GM23338 (cell line): ENCODE measurements around the gene EBPL. TPM values are rescaled to one million over a fixed set of nuclear protein-coding genes. Genes with fewer than 3 reads are reported as not detected.

ENCODE experiments used
- ATAC-seq: fragments of 200-7000 bp; cut with Tn5 transposase; 3 replicates; pipeline ENCODE4 v1.9.1; 2020
- DNase-seq: peaks from one replicate; pipeline ENCODE4 v3.0.0-alpha.2; 2015; ENCODE audit warnings: low spot score
- H2AFZ ChIP-seq: fragments of 200-600 bp; sonication (generic); 2 replicates; pipeline ENCODE4 v1.8.0; 2016; ENCODE audit warnings: antibody characterized with exemption, mild to moderate bottlenecking, moderate library complexity
- H3F3A ChIP-seq: fragments of 200-600 bp; sonication (generic); replicated peaks from 2 replicates; pipeline ENCODE4 v1.8.0; 2017; ENCODE audit warnings: antibody characterized with exemption, mixed run types, low read depth
- H3K27ac ChIP-seq: fragments of 200-600 bp; sonication (generic); 2 replicates; pipeline ENCODE4 v1.6.1; 2016; ENCODE audit warnings: low read depth
- H3K27me3 ChIP-seq: fragments of 200-600 bp; sonication (generic); 2 replicates; pipeline ENCODE4 v1.8.0; 2016; ENCODE audit warnings: mild to moderate bottlenecking, mixed run types, moderate library complexity; ENCODE audit not compliant: insufficient read depth
- H3K36me3 ChIP-seq: fragments of 200-600 bp; sonication (generic); 2 replicates; pipeline ENCODE4 v1.8.0; 2016; ENCODE audit warnings: mild to moderate bottlenecking; ENCODE audit not compliant: insufficient read depth
- H3K4me1 ChIP-seq: fragments of 200-600 bp; sonication (generic); 2 replicates; pipeline ENCODE4 v1.8.0; 2016; ENCODE audit warnings: mild to moderate bottlenecking, moderate library complexity; ENCODE audit not compliant: insufficient read depth
- H3K4me2 ChIP-seq: fragments of 200-600 bp; sonication (generic); 2 replicates; pipeline ENCODE4 v1.7.1; 2017; ENCODE audit warnings: mixed run types
- H3K4me3 ChIP-seq: fragments of 200-600 bp; sonication (generic); 2 replicates; pipeline ENCODE4 v1.6.1; 2016; ENCODE audit warnings: mixed run types
- H3K79me2 ChIP-seq: fragments of 200-600 bp; sonication (generic); replicated peaks from 2 replicates; pipeline ENCODE4 v1.8.0; 2017; ENCODE audit warnings: mild to moderate bottlenecking; ENCODE audit not compliant: insufficient read depth
- H3K9me2 ChIP-seq: fragments of 200-600 bp; sonication (generic); 2 replicates; pipeline ENCODE4 v1.8.0; 2017; ENCODE audit not compliant: insufficient read depth
- H4K20me1 ChIP-seq: fragments of 200-600 bp; sonication (generic); replicated peaks from 2 replicates; pipeline ENCODE4 v1.8.0; 2017; ENCODE audit warnings: mild to moderate bottlenecking; ENCODE audit not compliant: insufficient read depth
- H3K27ac Mint-ChIP-seq: 2 replicates; pipeline ENCODE4 v1.8.0; 2020; ENCODE audit warnings: inconsistent platforms, mild to moderate bottlenecking, moderate library complexity, mixed read lengths
- H3K27me3 Mint-ChIP-seq: 3 replicates; pipeline ENCODE4 v1.8.0; 2022; ENCODE audit warnings: low read depth, mild to moderate bottlenecking, moderate library complexity, mixed read lengths, inconsistent platforms; ENCODE audit not compliant: insufficient read depth, poor library complexity
- H3K36me3 Mint-ChIP-seq: 3 replicates; pipeline ENCODE4 v1.8.0; 2021; ENCODE audit warnings: low read depth, mild to moderate bottlenecking, inconsistent platforms, moderate library complexity, mixed read lengths
- H3K4me1 Mint-ChIP-seq: 3 replicates; pipeline ENCODE4 v1.8.0; 2020; ENCODE audit warnings: mild to moderate bottlenecking, inconsistent platforms, mixed read lengths
- H3K4me3 Mint-ChIP-seq: 3 replicates; pipeline ENCODE4 v1.8.0; 2021; ENCODE audit warnings: moderate library complexity, mild to moderate bottlenecking, inconsistent platforms, mixed read lengths
- H3K9me3 Mint-ChIP-seq: 3 replicates; pipeline ENCODE4 v1.8.0; 2020; ENCODE audit warnings: moderate library complexity, mild to moderate bottlenecking, inconsistent platforms, mixed read lengths
- CREB1 ChIP-seq: fragments of 250-450 bp; sonication (Bioruptor Pico); IDR thresholded peaks from 2 replicates; pipeline ENCODE4 v1.5.0; 2020; ENCODE audit warnings: low read depth, mild to moderate bottlenecking, moderate library complexity
- EZH2 ChIP-seq: fragments of 200-600 bp; sonication (generic); IDR thresholded peaks from one replicate; pipeline ENCODE4 v1.8.0; 2017; ENCODE audit warnings: antibody characterized with exemption, mild to moderate bottlenecking, low read depth; ENCODE audit not compliant: unreplicated experiment
- JUNB ChIP-seq: IDR thresholded peaks from one replicate; pipeline ENCODE4 v1.6.1; 2016; ENCODE audit warnings: antibody characterized with exemption; ENCODE audit not compliant: unreplicated experiment
- NANOG ChIP-seq: IDR thresholded peaks from 2 replicates; pipeline ENCODE4 v1.6.1; 2016; ENCODE audit warnings: antibody characterized with exemption, borderline replicate concordance
- STAT1 ChIP-seq: IDR thresholded peaks from one replicate; pipeline ENCODE4 v1.6.1; 2016; ENCODE audit warnings: antibody characterized with exemption; ENCODE audit not compliant: unreplicated experiment
- ZNF114 ChIP-seq: fragments of 250-450 bp; sonication (Bioruptor Pico); IDR thresholded peaks from 2 replicates; pipeline ENCODE4 v1.5.0; 2020; ENCODE audit warnings: mild to moderate bottlenecking, moderate library complexity
- ZNF331 ChIP-seq: fragments of 250-450 bp; sonication (Bioruptor Pico); IDR thresholded peaks from 2 replicates; pipeline ENCODE4 v1.5.0; 2020; ENCODE audit warnings: low read depth, mild to moderate bottlenecking, moderate library complexity
- polyA plus RNA-seq: library from polyadenylated mRNA; unstranded; fragments of >200 nt; fragmentation: Nextera tagmentation; extraction: Ambion mirVana; gene quantifications from 2 replicates; pipeline ENCODE4 v1.2.1, GENCODE V29; 2016
- total RNA-seq: library from RNA; depleted of rRNA; stranded (reverse); fragments of >200 nt; shearing (Covaris generic); gene quantifications from 2 replicates; pipeline ENCODE4 v1.2.3, GENCODE V29; 2014
- TF ChIP-seq, protein P1 (sequence below): IDR thresholded peaks from 2 replicates; pipeline ENCODE4 v1.6.1; 2016; ENCODE audit warnings: antibody characterized with exemption
- TF ChIP-seq, protein P2 (sequence below), 2 experiments: fragments of 200-600 bp in 1 of 2; sonication (generic) in 1 of 2; conservative IDR thresholded peaks; 2 replicates each; pipeline versions ENCODE4 v1.5.1 to v1.6.1; 2016 to 2017; ENCODE audit warnings: antibody characterized with exemption in 2 of 2, low read depth in 2 of 2, mild to moderate bottlenecking in 2 of 2, moderate library complexity in 1 of 2
- TF ChIP-seq, protein P3 (sequence below): IDR thresholded peaks from one replicate; pipeline ENCODE4 v1.6.1; 2018; ENCODE audit warnings: antibody characterized with exemption; ENCODE audit not compliant: unreplicated experiment
- TF ChIP-seq, protein P4 (sequence below): fragments of 250-450 bp; sonication (Bioruptor Pico); IDR thresholded peaks from 2 replicates; pipeline ENCODE4 v1.5.0; 2020; ENCODE audit warnings: mild to moderate bottlenecking, moderate library complexity

The EBPL gene
- total and polyA plus RNA-seq, 2 experiments from 2014 or later = 231 to 245 TPM

DNA sequence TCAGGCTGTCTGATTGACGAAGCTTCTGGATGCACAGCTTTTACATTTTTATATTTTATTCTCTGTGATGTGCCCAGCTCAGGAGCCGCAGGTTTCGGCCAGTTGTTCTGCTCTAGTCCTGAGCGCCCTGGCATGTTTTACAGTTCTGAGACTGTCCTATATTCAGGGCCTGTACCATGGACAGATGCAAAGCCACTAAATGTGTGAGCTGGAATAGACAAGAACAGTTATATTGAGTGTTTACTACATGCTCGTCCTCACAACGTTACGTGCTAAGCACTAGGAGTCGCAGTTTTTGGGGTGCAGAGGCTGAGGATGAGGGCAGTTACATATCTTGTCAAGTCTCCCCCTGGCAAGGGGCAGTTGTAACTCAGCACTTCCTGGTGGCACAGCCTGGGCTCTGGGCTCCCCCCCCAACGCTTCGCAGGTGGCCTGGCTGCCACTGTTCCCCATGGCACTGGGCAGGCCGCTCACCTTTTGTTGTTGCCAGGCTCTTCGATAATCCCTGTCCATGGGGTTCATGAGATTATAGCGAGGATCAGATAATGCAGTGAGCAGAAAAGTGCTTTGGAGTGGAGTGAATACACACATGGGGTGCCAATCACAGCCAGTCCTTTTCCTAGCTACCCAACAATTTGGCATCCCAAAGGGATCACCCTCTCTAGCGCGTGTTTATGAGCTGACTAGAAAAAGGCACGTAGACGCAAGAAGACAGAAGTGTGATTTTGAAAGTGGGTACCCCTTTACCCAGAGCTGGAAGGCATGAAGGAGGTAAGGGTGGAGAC lies 39.5 kb downstream of the EBPL start (continued):
- TF ChIP-seq EZH2 (no peak), ZNF114 (CRISPR knock-in tag) (no peak), NANOG (no peak)

DNA sequence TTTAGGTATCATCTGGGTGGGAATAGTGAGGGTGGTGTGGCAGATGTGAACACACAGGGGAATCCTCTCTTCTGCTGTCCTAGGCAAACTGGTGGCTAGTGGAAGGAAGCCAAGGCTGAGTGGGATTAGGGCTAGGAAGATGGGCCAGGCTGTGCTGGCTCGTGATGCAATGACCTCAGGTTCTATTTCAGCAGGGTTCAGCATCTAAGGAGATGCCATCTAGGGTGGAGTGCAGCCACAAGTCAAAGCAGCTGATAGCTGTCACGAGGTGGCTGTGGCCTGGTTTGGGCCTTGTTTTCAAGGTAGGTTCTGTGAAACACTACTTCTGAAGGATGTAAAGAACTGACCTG lies 41.3 kb downstream of the EBPL start:
- Histone ChIP-seq H3F3A (0 out of 2 replicates have a peak, but pooled peaks cover 5% of the 10 kb centered on the region), H3K4me2 (no peak overlapping the region), H3K4me3 (no peak overlapping the region), H3K4me1 (no peaks in the 10 kb centered on the region), H3K79me2 (no peaks in the 10 kb centered on the region), H3K9me2 (no peaks in the 10 kb centered on the region), H4K20me1 (no peaks in the 10 kb centered on the region; the same call in 1 of the 2 replicates), H3K27me3 (no peaks in the 10 kb centered on the region), H3K27ac (no peak overlapping the region), H2AFZ (no peak overlapping the region), H3K36me3 (no peaks in the 10 kb centered on the region)
- no peak overlapping the region for H3K4me3 Mint-ChIP-seq
- DNase-seq = no peak
- H3K27me3 Mint-ChIP-seq = no peaks in the 10 kb centered on the region
- H3K27ac Mint-ChIP-seq = no peak overlapping the region
- H3K4me1 Mint-ChIP-seq = peaks cover 4% of the 10 kb centered on the region; the same call in 2 of the 3 replicates
- ATAC-seq = no peak
- H3K9me3 Mint-ChIP-seq = no peaks in the 10 kb centered on the region
- H3K36me3 Mint-ChIP-seq = no peaks in the 10 kb centered on the region
- TF ChIP-seq JUNB = no peak
- no peak for TF ChIP-seq STAT1
- TF ChIP-seq, protein P1, sequence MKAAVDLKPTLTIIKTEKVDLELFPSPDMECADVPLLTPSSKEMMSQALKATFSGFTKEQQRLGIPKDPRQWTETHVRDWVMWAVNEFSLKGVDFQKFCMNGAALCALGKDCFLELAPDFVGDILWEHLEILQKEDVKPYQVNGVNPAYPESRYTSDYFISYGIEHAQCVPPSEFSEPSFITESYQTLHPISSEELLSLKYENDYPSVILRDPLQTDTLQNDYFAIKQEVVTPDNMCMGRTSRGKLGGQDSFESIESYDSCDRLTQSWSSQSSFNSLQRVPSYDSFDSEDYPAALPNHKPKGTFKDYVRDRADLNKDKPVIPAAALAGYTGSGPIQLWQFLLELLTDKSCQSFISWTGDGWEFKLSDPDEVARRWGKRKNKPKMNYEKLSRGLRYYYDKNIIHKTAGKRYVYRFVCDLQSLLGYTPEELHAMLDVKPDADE = no peak
- no peak for TF ChIP-seq ZNF114 (CRISPR knock-in tag)
- TF ChIP-seq ZNF331 (CRISPR knock-in tag) = no peak
- TF ChIP-seq CREB1 (CRISPR knock-in tag) = no peak
- TF ChIP-seq, protein P2, sequence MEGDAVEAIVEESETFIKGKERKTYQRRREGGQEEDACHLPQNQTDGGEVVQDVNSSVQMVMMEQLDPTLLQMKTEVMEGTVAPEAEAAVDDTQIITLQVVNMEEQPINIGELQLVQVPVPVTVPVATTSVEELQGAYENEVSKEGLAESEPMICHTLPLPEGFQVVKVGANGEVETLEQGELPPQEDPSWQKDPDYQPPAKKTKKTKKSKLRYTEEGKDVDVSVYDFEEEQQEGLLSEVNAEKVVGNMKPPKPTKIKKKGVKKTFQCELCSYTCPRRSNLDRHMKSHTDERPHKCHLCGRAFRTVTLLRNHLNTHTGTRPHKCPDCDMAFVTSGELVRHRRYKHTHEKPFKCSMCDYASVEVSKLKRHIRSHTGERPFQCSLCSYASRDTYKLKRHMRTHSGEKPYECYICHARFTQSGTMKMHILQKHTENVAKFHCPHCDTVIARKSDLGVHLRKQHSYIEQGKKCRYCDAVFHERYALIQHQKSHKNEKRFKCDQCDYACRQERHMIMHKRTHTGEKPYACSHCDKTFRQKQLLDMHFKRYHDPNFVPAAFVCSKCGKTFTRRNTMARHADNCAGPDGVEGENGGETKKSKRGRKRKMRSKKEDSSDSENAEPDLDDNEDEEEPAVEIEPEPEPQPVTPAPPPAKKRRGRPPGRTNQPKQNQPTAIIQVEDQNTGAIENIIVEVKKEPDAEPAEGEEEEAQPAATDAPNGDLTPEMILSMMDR (conservative IDR thresholded peaks at IDR 0.05; ENCODE audit: low read depth in 2 of 2) = no peak
- TF ChIP-seq EZH2 = no peak
- TF ChIP-seq, protein P3, sequence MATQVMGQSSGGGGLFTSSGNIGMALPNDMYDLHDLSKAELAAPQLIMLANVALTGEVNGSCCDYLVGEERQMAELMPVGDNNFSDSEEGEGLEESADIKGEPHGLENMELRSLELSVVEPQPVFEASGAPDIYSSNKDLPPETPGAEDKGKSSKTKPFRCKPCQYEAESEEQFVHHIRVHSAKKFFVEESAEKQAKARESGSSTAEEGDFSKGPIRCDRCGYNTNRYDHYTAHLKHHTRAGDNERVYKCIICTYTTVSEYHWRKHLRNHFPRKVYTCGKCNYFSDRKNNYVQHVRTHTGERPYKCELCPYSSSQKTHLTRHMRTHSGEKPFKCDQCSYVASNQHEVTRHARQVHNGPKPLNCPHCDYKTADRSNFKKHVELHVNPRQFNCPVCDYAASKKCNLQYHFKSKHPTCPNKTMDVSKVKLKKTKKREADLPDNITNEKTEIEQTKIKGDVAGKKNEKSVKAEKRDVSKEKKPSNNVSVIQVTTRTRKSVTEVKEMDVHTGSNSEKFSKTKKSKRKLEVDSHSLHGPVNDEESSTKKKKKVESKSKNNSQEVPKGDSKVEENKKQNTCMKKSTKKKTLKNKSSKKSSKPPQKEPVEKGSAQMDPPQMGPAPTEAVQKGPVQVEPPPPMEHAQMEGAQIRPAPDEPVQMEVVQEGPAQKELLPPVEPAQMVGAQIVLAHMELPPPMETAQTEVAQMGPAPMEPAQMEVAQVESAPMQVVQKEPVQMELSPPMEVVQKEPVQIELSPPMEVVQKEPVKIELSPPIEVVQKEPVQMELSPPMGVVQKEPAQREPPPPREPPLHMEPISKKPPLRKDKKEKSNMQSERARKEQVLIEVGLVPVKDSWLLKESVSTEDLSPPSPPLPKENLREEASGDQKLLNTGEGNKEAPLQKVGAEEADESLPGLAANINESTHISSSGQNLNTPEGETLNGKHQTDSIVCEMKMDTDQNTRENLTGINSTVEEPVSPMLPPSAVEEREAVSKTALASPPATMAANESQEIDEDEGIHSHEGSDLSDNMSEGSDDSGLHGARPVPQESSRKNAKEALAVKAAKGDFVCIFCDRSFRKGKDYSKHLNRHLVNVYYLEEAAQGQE = no peak
- TF ChIP-seq, protein P4, sequence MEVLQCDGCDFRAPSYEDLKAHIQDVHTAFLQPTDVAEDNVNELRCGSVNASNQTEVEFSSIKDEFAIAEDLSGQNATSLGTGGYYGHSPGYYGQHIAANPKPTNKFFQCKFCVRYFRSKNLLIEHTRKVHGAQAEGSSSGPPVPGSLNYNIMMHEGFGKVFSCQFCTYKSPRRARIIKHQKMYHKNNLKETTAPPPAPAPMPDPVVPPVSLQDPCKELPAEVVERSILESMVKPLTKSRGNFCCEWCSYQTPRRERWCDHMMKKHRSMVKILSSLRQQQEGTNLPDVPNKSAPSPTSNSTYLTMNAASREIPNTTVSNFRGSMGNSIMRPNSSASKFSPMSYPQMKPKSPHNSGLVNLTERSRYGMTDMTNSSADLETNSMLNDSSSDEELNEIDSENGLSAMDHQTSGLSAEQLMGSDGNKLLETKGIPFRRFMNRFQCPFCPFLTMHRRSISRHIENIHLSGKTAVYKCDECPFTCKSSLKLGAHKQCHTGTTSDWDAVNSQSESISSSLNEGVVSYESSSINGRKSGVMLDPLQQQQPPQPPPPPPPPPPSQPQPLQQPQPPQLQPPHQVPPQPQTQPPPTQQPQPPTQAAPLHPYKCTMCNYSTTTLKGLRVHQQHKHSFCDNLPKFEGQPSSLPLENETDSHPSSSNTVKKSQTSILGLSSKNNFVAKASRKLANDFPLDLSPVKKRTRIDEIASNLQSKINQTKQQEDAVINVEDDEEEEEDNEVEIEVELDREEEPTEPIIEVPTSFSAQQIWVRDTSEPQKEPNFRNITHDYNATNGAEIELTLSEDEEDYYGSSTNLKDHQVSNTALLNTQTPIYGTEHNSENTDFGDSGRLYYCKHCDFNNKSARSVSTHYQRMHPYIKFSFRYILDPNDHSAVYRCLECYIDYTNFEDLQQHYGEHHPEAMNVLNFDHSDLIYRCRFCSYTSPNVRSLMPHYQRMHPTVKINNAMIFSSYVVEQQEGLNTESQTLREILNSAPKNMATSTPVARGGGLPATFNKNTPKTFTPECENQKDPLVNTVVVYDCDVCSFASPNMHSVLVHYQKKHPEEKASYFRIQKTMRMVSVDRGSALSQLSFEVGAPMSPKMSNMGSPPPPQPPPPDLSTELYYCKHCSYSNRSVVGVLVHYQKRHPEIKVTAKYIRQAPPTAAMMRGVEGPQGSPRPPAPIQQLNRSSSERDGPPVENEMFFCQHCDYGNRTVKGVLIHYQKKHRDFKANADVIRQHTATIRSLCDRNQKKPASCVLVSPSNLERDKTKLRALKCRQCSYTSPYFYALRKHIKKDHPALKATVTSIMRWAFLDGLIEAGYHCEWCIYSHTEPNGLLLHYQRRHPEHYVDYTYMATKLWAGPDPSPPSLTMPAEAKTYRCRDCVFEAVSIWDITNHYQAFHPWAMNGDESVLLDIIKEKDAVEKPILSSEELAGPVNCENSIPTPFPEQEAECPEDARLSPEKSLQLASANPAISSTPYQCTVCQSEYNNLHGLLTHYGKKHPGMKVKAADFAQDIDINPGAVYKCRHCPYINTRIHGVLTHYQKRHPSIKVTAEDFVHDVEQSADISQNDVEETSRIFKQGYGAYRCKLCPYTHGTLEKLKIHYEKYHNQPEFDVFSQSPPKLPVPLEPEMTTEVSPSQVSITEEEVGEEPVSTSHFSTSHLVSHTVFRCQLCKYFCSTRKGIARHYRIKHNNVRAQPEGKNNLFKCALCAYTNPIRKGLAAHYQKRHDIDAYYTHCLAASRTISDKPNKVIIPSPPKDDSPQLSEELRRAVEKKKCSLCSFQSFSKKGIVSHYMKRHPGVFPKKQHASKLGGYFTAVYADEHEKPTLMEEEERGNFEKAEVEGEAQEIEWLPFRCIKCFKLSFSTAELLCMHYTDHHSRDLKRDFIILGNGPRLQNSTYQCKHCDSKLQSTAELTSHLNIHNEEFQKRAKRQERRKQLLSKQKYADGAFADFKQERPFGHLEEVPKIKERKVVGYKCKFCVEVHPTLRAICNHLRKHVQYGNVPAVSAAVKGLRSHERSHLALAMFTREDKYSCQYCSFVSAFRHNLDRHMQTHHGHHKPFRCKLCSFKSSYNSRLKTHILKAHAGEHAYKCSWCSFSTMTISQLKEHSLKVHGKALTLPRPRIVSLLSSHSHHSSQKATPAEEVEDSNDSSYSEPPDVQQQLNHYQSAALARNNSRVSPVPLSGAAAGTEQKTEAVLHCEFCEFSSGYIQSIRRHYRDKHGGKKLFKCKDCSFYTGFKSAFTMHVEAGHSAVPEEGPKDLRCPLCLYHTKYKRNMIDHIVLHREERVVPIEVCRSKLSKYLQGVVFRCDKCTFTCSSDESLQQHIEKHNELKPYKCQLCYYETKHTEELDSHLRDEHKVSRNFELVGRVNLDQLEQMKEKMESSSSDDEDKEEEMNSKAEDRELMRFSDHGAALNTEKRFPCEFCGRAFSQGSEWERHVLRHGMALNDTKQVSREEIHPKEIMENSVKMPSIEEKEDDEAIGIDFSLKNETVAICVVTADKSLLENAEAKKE = no peak
